NT2/D1 (cell line): ENCODE data around the gene DNAAF1.
"Not testable (repeated sequence)": the region's sequence is repeated elsewhere in the genome, so short reads cannot be mapped to it uniquely, and the experiment has no call there.

Experiments
- DNase-seq: peaks from one replicate; pipeline ENCODE4 v3.0.0-alpha.2; 2011; ENCODE audit warnings: low read depth, low spot score
- H3K27me3 ChIP-seq: 2 replicates; pipeline ENCODE4 v1.6.0; 2011; ENCODE audit warnings: mild to moderate bottlenecking; ENCODE audit not compliant: insufficient read length, insufficient read depth
- H3K36me3 ChIP-seq: 2 replicates; pipeline ENCODE4 v1.6.1; 2011; ENCODE audit warnings: mild to moderate bottlenecking, low read length, mixed read lengths; ENCODE audit not compliant: insufficient read depth, insufficient read length
- H3K4me1 ChIP-seq: 2 replicates; pipeline ENCODE4 v1.5.1; 2011; ENCODE audit not compliant: insufficient read depth, insufficient read length
- H3K4me3 ChIP-seq: 2 replicates; pipeline ENCODE4 v1.5.1; 2011; ENCODE audit warnings: low read depth; ENCODE audit not compliant: insufficient read length
- H3K9ac ChIP-seq: 2 replicates; pipeline ENCODE4 v1.6.0; 2011; ENCODE audit warnings: low read depth; ENCODE audit not compliant: insufficient read length
- H3K9me3 ChIP-seq: 2 replicates; pipeline ENCODE4 v1.5.1; 2011; ENCODE audit warnings: mild to moderate bottlenecking, low read length; ENCODE audit not compliant: insufficient read depth
- SUZ12 ChIP-seq: IDR thresholded peaks from 2 replicates; pipeline ENCODE4 v1.6.1; 2011; ENCODE audit not compliant: insufficient read length, insufficient read depth; ENCODE audit errors: extremely low read depth
- YY1 ChIP-seq: IDR thresholded peaks from 2 replicates; pipeline ENCODE4 v1.6.1; 2011; ENCODE audit not compliant: insufficient read length, insufficient read depth
- ZNF274 ChIP-seq: IDR thresholded peaks from 2 replicates; pipeline ENCODE4 v1.6.1; 2011; ENCODE audit warnings: mild to moderate bottlenecking, low read depth, low read length

DNAAF1 gene

DNA sequence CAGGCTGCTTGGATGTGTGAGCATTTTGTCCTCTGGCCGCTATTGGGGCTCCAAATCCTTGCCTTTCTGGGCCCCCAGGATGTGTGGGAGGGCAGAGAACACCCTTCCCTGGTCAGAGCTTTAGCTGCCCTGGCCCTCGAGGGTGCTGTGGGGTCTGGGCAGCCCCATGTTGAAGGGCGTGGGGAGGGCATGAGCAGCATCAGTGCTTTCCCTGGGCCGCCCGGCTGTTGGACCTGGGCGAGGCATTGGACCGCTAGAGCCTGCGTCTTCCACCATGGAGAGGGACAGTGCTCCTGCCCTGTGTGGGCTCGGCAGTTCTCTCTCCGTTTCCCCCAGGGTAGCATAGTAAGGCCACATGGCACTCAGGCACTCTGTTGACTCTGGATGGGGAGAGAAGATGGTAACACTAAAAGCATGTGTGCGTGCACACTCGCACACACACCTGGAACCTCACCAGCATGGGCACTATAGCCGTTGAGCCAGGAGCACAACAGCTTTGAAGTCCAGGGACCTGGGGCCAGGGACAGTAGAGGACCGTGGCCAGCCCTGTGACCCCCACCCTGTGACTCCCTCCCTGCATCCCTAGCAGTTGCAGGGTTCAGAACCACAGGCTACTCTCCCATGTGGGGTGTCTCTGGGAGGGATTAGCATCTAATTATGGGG is 52.5 kb downstream of the DNAAF1 start:
- no peak overlapping the region for H3K9ac ChIP-seq
- no peak for DNase-seq
- TF ChIP-seq SUZ12 (no peak), YY1 (no peak), ZNF274 (no peak)
- H3K36me3 ChIP-seq = no peaks in the 10 kb centered on the region
- H3K9me3 ChIP-seq = no peaks in the 10 kb centered on the region
- H3K4me3 ChIP-seq = no peak overlapping the region
- H3K27me3 ChIP-seq = no peaks in the 10 kb centered on the region
- H3K4me1 ChIP-seq = peaks cover 23% of the 10 kb centered on the region

- Histone ChIP-seq H3K4me1 (peaks cover 23% of the 10 kb centered on the region), H3K9ac (no peak overlapping the region), H3K4me3 (no peak overlapping the region), H3K9me3 (no peaks in the 10 kb centered on the region), H3K27me3 (no peaks in the 10 kb centered on the region), H3K36me3 (no peaks in the 10 kb centered on the region)
- DNase-seq = no peak
- no peak for TF ChIP-seq ZNF274
- no peak for TF ChIP-seq SUZ12
- no peak for TF ChIP-seq YY1
These were observed 53.3 kb downstream of the DNAAF1 start for GRCh38 chr16:84198401-84198800.

DNA sequence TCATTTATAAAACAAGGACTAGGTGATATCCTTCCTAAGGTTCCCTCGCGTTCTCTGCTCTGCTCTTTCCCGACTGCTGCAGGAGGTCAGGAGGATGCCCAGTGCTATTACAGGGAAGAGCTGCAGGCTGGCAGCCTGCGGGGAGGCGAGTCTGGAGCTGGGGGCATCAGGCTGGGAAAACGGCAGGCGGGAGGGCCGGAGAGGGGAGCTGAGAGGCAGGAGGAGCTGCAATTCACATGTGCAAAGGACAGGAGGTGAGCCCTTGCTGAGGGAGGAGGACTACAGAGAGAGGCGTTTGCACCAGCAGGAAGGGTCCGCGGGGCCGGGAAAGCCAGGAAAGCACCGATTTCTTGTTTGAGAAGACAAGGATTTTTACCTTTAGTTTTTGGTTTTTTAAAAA is 54.0 kb downstream of the DNAAF1 start:
- Histone ChIP-seq H3K4me1 (peaks cover 23% of the 10 kb centered on the region), H3K27me3 (no peaks in the 10 kb centered on the region), H3K9ac (no peak overlapping the region), H3K4me3 (no peak overlapping the region), H3K36me3 (no peaks in the 10 kb centered on the region), H3K9me3 (no peaks in the 10 kb centered on the region)
- no peak for DNase-seq
- TF ChIP-seq ZNF274 (no peak), YY1 (no peak), SUZ12 (no peak)

GRCh38 chr16:84199861-84200260 is 54.8 kb downstream of the DNAAF1 start:
- TF ChIP-seq ZNF274 = no peak
- peaks cover 21% of the 10 kb centered on the region for H3K4me1 ChIP-seq
- no peaks in the 10 kb centered on the region for H3K27me3 ChIP-seq
- DNase-seq = no peak
- no peaks in the 10 kb centered on the region for H3K36me3 ChIP-seq
- H3K4me3 ChIP-seq = no peak overlapping the region
- no peak overlapping the region for H3K9ac ChIP-seq
- no peaks in the 10 kb centered on the region for H3K9me3 ChIP-seq

GRCh38 chr16:84204551-84204950 is 59.4 kb downstream of the DNAAF1 start:
- peaks cover 15% of the 10 kb centered on the region for H3K4me1 ChIP-seq
- not testable (repeated sequence) for H3K27me3 ChIP-seq, H3K36me3 ChIP-seq, H3K4me3 ChIP-seq, H3K9ac ChIP-seq, H3K9me3 ChIP-seq, DNase-seq

DNA sequence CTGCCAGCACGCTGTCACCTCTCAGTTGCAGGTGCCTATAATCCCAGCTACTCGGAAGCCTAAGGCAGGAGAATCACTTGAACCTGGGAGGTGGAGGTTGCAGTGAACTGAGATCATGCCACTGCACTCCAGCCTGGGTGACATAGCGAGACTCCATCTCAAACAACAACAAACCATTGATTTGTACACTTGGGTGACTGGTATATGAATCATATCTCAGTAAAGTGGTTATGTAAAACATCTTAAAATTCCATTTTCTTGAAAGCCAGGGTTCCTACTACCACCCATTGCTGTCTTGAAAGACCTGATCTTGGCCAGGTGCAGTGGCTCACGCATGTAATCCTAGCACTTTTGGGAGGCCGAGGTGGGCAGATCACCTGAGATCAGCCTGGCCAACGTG is 60.0 kb downstream of the DNAAF1 start:
- not testable (repeated sequence) for H3K9ac ChIP-seq, H3K27me3 ChIP-seq, H3K9me3 ChIP-seq, DNase-seq, H3K4me1 ChIP-seq, H3K4me3 ChIP-seq, H3K36me3 ChIP-seq

DNA sequence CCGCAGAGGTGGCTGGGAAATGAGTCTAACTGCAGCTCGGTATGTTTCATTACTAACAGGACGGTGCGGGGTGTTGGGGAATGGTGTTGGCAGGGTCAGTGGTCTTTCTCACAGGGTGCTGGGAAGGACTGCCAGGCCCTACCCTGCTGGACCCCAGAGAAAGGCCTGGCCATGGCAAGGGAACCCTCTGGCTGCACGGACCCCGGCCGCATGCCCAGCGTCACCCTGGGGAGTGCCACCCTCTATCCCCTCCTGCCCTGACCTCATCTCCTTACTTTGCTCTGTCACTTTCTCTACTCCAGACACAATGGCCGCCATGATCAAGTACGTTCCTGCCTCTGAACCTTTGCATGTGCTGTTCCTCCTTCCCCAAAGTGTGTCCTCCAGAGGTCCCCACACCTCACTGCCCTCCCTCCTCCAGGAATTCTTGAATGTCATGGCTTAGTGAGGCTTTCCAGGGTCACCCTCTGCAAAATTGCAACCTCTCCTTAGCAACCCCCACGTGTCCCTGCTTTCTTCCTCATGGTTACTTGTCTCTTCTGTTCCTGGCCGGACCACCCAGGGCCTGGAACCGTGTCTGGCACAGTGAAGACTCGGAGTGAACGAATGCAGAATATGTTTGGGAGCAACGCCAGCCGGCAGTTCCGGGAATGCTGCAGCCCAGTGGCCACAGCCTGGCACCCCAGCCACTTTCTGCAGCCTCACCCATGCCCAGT is 61.0 kb downstream of the DNAAF1 start:
- Histone ChIP-seq H3K27me3 (no peaks in the 10 kb centered on the region), H3K9ac (no peak overlapping the region), H3K36me3 (no peaks in the 10 kb centered on the region), H3K4me3 (no peak overlapping the region), H3K4me1 (peaks cover 8% of the 10 kb centered on the region), H3K9me3 (no peaks in the 10 kb centered on the region)
- no peak for TF ChIP-seq SUZ12
- no peak for TF ChIP-seq ZNF274
- TF ChIP-seq YY1 = no peak
- no peak for DNase-seq

DNA sequence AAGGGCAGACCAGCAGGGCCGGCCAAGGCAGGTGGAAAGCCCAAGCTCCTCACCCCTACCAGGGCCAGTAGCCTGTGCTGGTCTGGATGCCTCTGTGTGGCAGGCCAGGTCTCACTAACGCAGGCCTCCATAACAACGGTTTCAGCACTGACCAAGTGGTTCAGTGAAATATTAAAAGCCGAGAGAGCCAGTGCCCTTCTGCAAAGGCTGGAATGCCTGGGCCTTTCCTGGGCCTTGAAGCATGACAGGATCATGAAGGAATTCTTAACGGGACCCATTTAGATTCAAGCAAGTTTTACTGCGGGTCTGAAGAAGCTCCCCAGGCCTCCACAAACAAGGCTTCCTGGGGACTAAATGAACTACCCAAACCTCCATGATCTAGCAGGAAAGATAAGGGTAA is 62.1 kb downstream of the DNAAF1 start:
- no peak overlapping the region for H3K4me3 ChIP-seq
- no peaks in the 10 kb centered on the region for H3K27me3 ChIP-seq
- H3K9ac ChIP-seq = no peak overlapping the region
- H3K9me3 ChIP-seq = no peaks in the 10 kb centered on the region
- DNase-seq = no peak
- peaks cover 8% of the 10 kb centered on the region for H3K4me1 ChIP-seq
- no peak for TF ChIP-seq ZNF274
- TF ChIP-seq YY1 = no peak
- no peaks in the 10 kb centered on the region for H3K36me3 ChIP-seq
